HepG2 (cell line): ENCODE measurements around the gene KRTAP4-16.

Experiments used
- HMGA1 ChIP-seq: sonication (generic); formaldehyde crosslinking; conservative IDR thresholded peaks from 2 replicates; pipeline ENCODE4 v1.4.0; 2020; ENCODE audit warnings: missing genetic modification reagents
- MYC ChIP-seq: sonication (generic); formaldehyde crosslinking; IDR thresholded peaks from 2 replicates; pipeline ENCODE4 v1.9.0; 2021; ENCODE audit warnings: missing genetic modification reagents, borderline replicate concordance
- RNF2 ChIP-seq: fragments of 450-650 bp; conservative IDR thresholded peaks from 2 replicates; pipeline ENCODE4 v1.6.1; 2016; ENCODE audit warnings: low read depth
- ZNF841 ChIP-seq: sonication (generic); formaldehyde crosslinking; IDR thresholded peaks from 2 replicates; pipeline ENCODE4 v1.8.1; 2023; ENCODE audit warnings: missing genetic modification reagents, borderline replicate concordance

GRCh38 chr17:41098481-41098880, 3.5 kb downstream of the KRTAP4-16 start:
- TF ChIP-seq ZNF841 (CRISPR knock-in tag) (no peak), HMGA1 (CRISPR knock-in tag) (no peak), MYC (CRISPR knock-in tag) (no peak), RNF2 (no peak)
